ENCODE data around the gene SLMAP. TPM values are rescaled to one million over a fixed set of nuclear protein-coding genes. Genes with fewer than 3 reads are reported as not detected.

Gene SLMAP
- total and polyA plus RNA-seq, 2 donors from 2014 or later, result 22.0 to 86.1 TPM

- no peaks in the 10 kb centered on the region for H3K9me3 ChIP-seq (ENCODE audit: control insufficient read depth in 2 of 3, insufficient read depth in 1 of 3, low read length in 3 of 3)
- no peak overlapping the region for H3K9ac ChIP-seq (ENCODE audit: low read length in 3 of 3)
- no peaks in the 10 kb centered on the region for H3K27me3 ChIP-seq (ENCODE audit: control insufficient read depth, insufficient read depth, low read length)
- peak; percentile 59 for TF ChIP-seq CTCF (IDR thresholded peaks at IDR 0.05; ENCODE audit: borderline replicate concordance, extremely low read depth, insufficient read depth)
- no peak overlapping the region for H3K4me3 ChIP-seq (ENCODE audit: low read length in 3 of 3)
- DNase-seq (peak in 1 of 5 donors; percentile 89), FAIRE-seq (peak; percentile 44)
- peak overlapping the region; percentile 32 to 43 for H3K27ac ChIP-seq (ENCODE audit: low read depth in 2 of 2, low read length in 2 of 2)
- H3K36me3 ChIP-seq (ENCODE audit: control insufficient read depth in 2 of 3, insufficient read depth in 3 of 3, low read length in 3 of 3), result no peaks in the 10 kb centered on the region
- intact Hi-C loops (cut with DNase I), result no loop called here
- H3K4me1 ChIP-seq (ENCODE audit: control insufficient read depth in 2 of 3, insufficient read depth in 2 of 3, low read depth in 1 of 3, low read length in 3 of 3), result peaks cover 4 to 24% (median 23%) of the 10 kb centered on the region in 3 donors
Observed at GRCh38 chr3:57949785-57950615, 193.9 kb downstream of the SLMAP start.

- Histone ChIP-seq H3K4me1 (ENCODE audit: control insufficient read depth in 2 of 3, insufficient read depth in 2 of 3, low read depth in 1 of 3, low read length in 3 of 3) (peaks cover 4 to 24% (median 23%) of the 10 kb centered on the region in 3 donors), H3K36me3 (ENCODE audit: control insufficient read depth in 2 of 3, insufficient read depth in 3 of 3, low read length in 3 of 3) (no peaks in the 10 kb centered on the region), H3K27me3 (ENCODE audit: control insufficient read depth, insufficient read depth, low read length) (no peaks in the 10 kb centered on the region), H3K27ac (ENCODE audit: low read depth in 2 of 2, low read length in 2 of 2) (peak overlapping the region; percentile 51 to 61), H3K9ac (ENCODE audit: low read length in 3 of 3) (no peak overlapping the region), H3K9me3 (ENCODE audit: control insufficient read depth in 2 of 3, insufficient read depth in 1 of 3, low read length in 3 of 3) (no peaks in the 10 kb centered on the region), H3K4me3 (ENCODE audit: low read length in 3 of 3) (no peak overlapping the region)
- intact Hi-C loops (cut with DNase I), result no loop called here
- no peak for TF ChIP-seq CTCF (IDR thresholded peaks at IDR 0.05; ENCODE audit: borderline replicate concordance, extremely low read depth, insufficient read depth)
- FAIRE-seq (no peak), DNase-seq (peak in 4 of 5 donors; percentile 52 to 90 (median 66))
Observed at GRCh38 chr3:57951066-57951882, 195.2 kb downstream of the SLMAP start.

GRCh38 chr3:57952208-57952631, 196.1 kb downstream of the SLMAP start:
- intact Hi-C loops (cut with DNase I), result no loop called here
- no peak for TF ChIP-seq CTCF (IDR thresholded peaks at IDR 0.05; ENCODE audit: borderline replicate concordance, extremely low read depth, insufficient read depth)
- peaks cover 4 to 24% (median 23%) of the 10 kb centered on the region in 3 donors for H3K4me1 ChIP-seq (ENCODE audit: control insufficient read depth in 2 of 3, insufficient read depth in 2 of 3, low read depth in 1 of 3, low read length in 3 of 3)
- no peak for FAIRE-seq
- H3K27ac ChIP-seq (ENCODE audit: low read depth in 2 of 2, low read length in 2 of 2), result peak overlapping the region; percentile 51 to 61
- DNase-seq, result peak; percentile 57 to 87 (median 78)
- H3K36me3 ChIP-seq (ENCODE audit: control insufficient read depth in 2 of 3, insufficient read depth in 3 of 3, low read length in 3 of 3), result no peaks in the 10 kb centered on the region
- no peaks in the 10 kb centered on the region for H3K9me3 ChIP-seq (ENCODE audit: control insufficient read depth in 2 of 3, insufficient read depth in 1 of 3, low read length in 3 of 3)
- H3K4me3 ChIP-seq (ENCODE audit: low read length in 3 of 3), result no peak overlapping the region
- no peaks in the 10 kb centered on the region for H3K27me3 ChIP-seq (ENCODE audit: control insufficient read depth, insufficient read depth, low read length)
- peak overlapping the region in 1 of 3 donors; percentile 4 for H3K9ac ChIP-seq (ENCODE audit: low read length in 3 of 3)

All from kidney (tissue), 14 donors.